GM12801 (cell line): ENCODE measurements around the gene TRIM63.

Source experiments
- CTCF ChIP-seq: IDR thresholded peaks from one replicate; pipeline ENCODE4 v1.5.1; 2011; ENCODE audit warnings: control low read depth; ENCODE audit not compliant: insufficient read length; ENCODE audit errors: extremely low read depth

Gene TRIM63

GRCh38 chr1:26049531-26050247, 17.7 kb downstream of the TRIM63 start:
- TF ChIP-seq CTCF, result no peak

GRCh38 chr1:26047278-26047874, 20.1 kb downstream of the TRIM63 start:
- TF ChIP-seq CTCF, result no peak

DNA sequence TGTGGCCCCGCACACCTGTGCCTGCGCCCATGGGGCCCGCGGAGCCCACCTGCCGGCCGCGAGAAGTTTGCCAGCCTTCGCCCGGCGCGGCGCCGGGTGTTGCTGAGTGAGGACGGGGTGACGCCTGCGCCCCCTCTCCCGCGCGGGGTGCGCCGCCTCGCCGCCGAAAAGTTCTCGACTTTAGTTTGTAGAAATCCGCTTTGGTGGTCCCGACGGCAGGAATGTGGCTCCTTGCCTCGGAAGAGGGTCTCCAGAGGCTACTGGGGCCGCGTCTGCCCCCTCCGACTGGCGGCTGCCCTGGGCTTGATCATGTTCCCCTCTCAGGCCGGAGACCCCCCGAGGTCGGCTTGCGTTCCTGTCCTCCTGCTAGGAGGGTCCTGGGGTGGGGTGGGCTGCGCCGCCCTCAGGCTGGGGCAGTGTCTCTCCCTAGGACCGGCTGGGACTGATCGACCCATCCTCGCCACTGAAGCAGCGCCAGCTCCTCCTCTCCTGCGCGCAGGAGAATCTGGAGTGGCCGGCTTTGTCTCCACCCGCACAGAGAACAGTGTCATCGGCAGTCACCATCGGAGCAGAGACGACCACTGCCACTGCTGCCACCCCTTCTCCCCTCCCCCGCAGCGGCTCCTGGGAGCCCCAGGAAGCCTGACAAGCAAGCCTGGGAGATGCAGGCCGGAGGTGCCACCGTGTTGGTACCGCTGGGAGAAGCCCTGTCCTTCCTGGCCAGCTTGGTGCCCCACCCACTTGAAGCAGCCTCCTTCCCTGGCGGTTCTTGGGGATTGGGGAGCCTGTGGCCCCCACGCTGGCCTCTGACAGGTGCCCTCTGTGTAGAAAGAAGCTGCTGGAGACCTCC, 21.0 kb downstream of the TRIM63 start:
- no peak for TF ChIP-seq CTCF

DNA sequence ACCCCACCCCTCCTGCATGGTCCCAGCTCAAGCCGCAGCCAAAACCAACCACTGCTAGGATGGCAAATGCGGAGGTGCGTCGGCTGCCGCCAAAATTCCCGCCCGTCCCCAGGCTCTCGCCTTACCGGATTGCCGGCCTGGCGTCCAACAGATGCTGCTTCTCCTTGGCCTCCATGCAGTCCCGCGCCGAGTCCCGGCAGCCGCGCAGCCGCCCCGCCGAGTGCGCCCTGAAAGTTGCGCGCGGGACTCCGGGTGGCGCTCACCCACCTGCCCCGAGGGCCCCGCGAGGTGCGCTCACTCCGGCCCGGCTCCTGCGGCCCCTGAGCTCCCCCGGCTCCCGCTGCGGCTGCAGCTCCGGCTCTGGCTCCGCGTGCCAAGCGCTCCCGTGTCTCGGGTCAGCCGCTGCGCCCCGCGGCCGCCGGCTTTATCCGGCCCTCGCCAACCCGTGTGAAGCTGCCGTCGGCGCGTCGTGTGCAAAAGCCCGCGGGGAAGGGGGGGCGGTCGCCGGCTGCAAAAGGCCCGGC, 21.6 kb downstream of the TRIM63 start, which contains the start of gene SLC30A2:
SLC30A2 (minus strand) TSS at position 397 of the 524 bp plus-strand sequence; CDS start at position 175, 222 bp downstream.
- TF ChIP-seq CTCF, result no peak

GRCh38 chr1:26044971-26045721, 22.3 kb downstream of the TRIM63 start:
- no peak for TF ChIP-seq CTCF

- no peak for TF ChIP-seq CTCF
Observed at GRCh38 chr1:26044414-26044813, 23.0 kb downstream of the TRIM63 start.
